ENCODE measurements around the gene SSH2. TPM values are rescaled to one million over a fixed set of nuclear protein-coding genes. Genes with fewer than 3 reads are reported as not detected.

SSH2 gene
- total and polyA plus RNA-seq, 4 donors, result 7.5 to 14.1 (median 11.2) TPM

DNA sequence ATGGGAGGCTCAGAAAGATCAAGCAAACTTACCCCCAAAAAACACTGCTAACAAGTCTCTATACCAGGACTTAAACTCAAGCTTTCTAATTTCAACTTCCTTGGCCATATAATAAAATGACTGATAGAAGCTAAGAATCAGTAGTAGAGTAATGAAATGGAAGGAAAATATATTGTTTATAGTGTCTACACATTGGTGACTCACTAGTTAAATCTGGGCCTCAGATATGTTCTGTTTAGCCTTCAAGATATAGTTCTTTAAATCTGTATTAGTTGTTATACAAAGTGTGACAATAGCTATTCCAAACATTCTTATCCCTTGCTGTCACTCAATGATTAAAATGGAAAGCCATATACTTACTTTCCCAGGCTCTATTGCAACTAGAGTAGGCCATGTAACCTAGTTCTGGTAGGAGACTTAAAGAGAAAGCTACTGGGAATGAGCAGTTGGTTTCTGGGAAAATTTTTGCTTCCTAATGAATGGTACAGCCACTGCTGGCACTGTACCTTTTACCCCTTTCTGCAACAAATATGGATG is 18.3 kb downstream of the SSH2 start:
- Histone ChIP-seq H3K4me1 (ENCODE audit: control insufficient read depth in 4 of 4, insufficient read depth in 4 of 4, low read length in 3 of 4) (peaks cover 0 to 4% (median under 1%) of the 10 kb centered on the region in 4 donors), H3K36me3 (ENCODE audit: control insufficient read depth in 4 of 4, insufficient read depth in 3 of 4, low read depth in 1 of 4, low read length in 3 of 4) (no peaks in the 10 kb centered on the region), H3K27ac (ENCODE audit: low read depth in 1 of 2, low read length in 2 of 2) (no peak overlapping the region), H3K4me3 (ENCODE audit: low read depth in 1 of 3, low read length in 3 of 3) (no peak overlapping the region), H3K27me3 (ENCODE audit: control insufficient read depth in 4 of 4, insufficient read depth in 4 of 4, low read length in 3 of 4) (no peaks in the 10 kb centered on the region), H3K9ac (ENCODE audit: low read depth in 1 of 2, low read length in 2 of 2) (no peak overlapping the region), H3K9me3 (ENCODE audit: control insufficient read depth in 4 of 4, low read length in 3 of 4) (no peaks in the 10 kb centered on the region)
- TF ChIP-seq, protein P1, sequence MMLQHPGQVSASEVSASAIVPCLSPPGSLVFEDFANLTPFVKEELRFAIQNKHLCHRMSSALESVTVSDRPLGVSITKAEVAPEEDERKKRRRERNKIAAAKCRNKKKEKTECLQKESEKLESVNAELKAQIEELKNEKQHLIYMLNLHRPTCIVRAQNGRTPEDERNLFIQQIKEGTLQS (IDR thresholded peaks at IDR 0.05), result no peak
- TF ChIP-seq GABPA (IDR thresholded peaks at IDR 0.05 in 1 of 2, conservative IDR thresholded peaks at IDR 0.05 in 1 of 2) (no peak), RXRA (IDR thresholded peaks at IDR 0.05) (no peak), FOXA2 (IDR thresholded peaks at IDR 0.05) (no peak), TAF1 (conservative IDR thresholded peaks at IDR 0.05) (no peak), FOXA1 (IDR thresholded peaks at IDR 0.05) (no peak), HNF4A (conservative IDR thresholded peaks at IDR 0.05) (no peak), JUND (IDR thresholded peaks at IDR 0.05) (no peak), HNF4G (IDR thresholded peaks at IDR 0.05) (no peak), SP1 (IDR thresholded peaks at IDR 0.05) (no peak), EGR1 (IDR thresholded peaks at IDR 0.05; ENCODE audit: low read depth in 2 of 2) (no peak)
- TF ChIP-seq, protein P2, sequence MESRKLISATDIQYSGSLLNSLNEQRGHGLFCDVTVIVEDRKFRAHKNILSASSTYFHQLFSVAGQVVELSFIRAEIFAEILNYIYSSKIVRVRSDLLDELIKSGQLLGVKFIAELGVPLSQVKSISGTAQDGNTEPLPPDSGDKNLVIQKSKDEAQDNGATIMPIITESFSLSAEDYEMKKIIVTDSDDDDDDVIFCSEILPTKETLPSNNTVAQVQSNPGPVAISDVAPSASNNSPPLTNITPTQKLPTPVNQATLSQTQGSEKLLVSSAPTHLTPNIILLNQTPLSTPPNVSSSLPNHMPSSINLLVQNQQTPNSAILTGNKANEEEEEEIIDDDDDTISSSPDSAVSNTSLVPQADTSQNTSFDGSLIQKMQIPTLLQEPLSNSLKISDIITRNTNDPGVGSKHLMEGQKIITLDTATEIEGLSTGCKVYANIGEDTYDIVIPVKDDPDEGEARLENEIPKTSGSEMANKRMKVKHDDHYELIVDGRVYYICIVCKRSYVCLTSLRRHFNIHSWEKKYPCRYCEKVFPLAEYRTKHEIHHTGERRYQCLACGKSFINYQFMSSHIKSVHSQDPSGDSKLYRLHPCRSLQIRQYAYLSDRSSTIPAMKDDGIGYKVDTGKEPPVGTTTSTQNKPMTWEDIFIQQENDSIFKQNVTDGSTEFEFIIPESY (IDR thresholded peaks at IDR 0.05), result no peak
- TF ChIP-seq, protein P3, sequence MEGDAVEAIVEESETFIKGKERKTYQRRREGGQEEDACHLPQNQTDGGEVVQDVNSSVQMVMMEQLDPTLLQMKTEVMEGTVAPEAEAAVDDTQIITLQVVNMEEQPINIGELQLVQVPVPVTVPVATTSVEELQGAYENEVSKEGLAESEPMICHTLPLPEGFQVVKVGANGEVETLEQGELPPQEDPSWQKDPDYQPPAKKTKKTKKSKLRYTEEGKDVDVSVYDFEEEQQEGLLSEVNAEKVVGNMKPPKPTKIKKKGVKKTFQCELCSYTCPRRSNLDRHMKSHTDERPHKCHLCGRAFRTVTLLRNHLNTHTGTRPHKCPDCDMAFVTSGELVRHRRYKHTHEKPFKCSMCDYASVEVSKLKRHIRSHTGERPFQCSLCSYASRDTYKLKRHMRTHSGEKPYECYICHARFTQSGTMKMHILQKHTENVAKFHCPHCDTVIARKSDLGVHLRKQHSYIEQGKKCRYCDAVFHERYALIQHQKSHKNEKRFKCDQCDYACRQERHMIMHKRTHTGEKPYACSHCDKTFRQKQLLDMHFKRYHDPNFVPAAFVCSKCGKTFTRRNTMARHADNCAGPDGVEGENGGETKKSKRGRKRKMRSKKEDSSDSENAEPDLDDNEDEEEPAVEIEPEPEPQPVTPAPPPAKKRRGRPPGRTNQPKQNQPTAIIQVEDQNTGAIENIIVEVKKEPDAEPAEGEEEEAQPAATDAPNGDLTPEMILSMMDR (IDR thresholded peaks at IDR 0.05; ENCODE audit: low read depth, low read length, missing input control), result no peak
- TF ChIP-seq, protein P4, sequence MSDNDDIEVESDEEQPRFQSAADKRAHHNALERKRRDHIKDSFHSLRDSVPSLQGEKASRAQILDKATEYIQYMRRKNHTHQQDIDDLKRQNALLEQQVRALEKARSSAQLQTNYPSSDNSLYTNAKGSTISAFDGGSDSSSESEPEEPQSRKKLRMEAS (IDR thresholded peaks at IDR 0.05), result no peak
- DNase-seq (ENCODE audit: low spot score), result no peak

DNA sequence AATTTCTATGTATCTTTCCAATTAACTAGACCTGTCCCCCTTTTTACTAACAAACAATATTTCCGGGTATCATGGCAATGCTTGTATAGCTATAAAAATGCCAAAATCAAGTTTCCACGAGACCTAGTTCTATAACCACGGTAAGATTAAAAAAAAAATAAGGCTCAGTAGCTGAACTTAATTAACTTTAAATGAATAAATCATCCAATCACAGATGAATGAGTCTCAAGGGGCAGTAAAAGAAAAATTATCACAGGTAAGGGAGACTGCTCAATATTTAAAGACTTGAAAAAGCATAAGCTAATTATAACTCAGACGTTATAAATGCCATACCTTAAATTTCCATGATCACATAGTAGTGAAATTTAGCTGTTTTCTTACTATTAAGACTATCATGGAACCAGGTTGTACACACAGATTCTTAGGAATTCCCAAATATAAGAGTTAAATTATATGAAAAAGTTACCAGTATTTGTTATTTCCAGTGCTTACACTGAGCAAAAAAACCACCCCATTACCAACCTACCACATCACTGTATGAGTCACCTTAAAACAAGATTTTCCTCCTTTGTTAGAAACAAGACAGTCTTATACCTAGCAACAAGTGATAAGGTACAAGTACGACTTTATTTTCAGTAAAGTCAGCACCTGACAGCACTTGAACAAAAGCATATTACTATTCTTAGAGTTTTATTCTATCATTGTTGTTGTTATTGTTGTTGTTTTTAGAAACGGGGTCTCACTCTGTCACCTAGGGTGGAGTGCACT is 20.6 kb downstream of the SSH2 start:
- Histone ChIP-seq H3K27me3 (ENCODE audit: control insufficient read depth in 4 of 4, insufficient read depth in 4 of 4, low read length in 3 of 4) (no peaks in the 10 kb centered on the region), H3K9ac (ENCODE audit: low read depth in 1 of 2, low read length in 2 of 2) (no peak overlapping the region), H3K36me3 (ENCODE audit: control insufficient read depth in 4 of 4, insufficient read depth in 3 of 4, low read depth in 1 of 4, low read length in 3 of 4) (no peaks in the 10 kb centered on the region), H3K27ac (ENCODE audit: low read depth in 1 of 2, low read length in 2 of 2) (no peak overlapping the region), H3K9me3 (ENCODE audit: control insufficient read depth in 4 of 4, low read length in 3 of 4) (no peaks in the 10 kb centered on the region), H3K4me3 (ENCODE audit: low read depth in 1 of 3, low read length in 3 of 3) (no peak overlapping the region), H3K4me1 (ENCODE audit: control insufficient read depth in 4 of 4, insufficient read depth in 4 of 4, low read length in 3 of 4) (peaks cover 0 to 1% (median 0%) of the 10 kb centered on the region in 4 donors)
- DNase-seq (ENCODE audit: low spot score), result no peak
- TF ChIP-seq TAF1 (conservative IDR thresholded peaks at IDR 0.05) (no peak), NR2F2 (IDR thresholded peaks at IDR 0.05) (no peak), FOXA1 (IDR thresholded peaks at IDR 0.05) (no peak), FOXA2 (IDR thresholded peaks at IDR 0.05) (no peak), RXRA (IDR thresholded peaks at IDR 0.05) (no peak), JUND (IDR thresholded peaks at IDR 0.05) (no peak), HNF4A (conservative IDR thresholded peaks at IDR 0.05) (no peak)
- TF ChIP-seq, protein P4 (IDR thresholded peaks at IDR 0.05), result no peak
- TF ChIP-seq, protein P5, sequence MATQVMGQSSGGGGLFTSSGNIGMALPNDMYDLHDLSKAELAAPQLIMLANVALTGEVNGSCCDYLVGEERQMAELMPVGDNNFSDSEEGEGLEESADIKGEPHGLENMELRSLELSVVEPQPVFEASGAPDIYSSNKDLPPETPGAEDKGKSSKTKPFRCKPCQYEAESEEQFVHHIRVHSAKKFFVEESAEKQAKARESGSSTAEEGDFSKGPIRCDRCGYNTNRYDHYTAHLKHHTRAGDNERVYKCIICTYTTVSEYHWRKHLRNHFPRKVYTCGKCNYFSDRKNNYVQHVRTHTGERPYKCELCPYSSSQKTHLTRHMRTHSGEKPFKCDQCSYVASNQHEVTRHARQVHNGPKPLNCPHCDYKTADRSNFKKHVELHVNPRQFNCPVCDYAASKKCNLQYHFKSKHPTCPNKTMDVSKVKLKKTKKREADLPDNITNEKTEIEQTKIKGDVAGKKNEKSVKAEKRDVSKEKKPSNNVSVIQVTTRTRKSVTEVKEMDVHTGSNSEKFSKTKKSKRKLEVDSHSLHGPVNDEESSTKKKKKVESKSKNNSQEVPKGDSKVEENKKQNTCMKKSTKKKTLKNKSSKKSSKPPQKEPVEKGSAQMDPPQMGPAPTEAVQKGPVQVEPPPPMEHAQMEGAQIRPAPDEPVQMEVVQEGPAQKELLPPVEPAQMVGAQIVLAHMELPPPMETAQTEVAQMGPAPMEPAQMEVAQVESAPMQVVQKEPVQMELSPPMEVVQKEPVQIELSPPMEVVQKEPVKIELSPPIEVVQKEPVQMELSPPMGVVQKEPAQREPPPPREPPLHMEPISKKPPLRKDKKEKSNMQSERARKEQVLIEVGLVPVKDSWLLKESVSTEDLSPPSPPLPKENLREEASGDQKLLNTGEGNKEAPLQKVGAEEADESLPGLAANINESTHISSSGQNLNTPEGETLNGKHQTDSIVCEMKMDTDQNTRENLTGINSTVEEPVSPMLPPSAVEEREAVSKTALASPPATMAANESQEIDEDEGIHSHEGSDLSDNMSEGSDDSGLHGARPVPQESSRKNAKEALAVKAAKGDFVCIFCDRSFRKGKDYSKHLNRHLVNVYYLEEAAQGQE (IDR thresholded peaks at IDR 0.05), result no peak
- TF ChIP-seq, protein P1 (IDR thresholded peaks at IDR 0.05), result no peak
- WGBS, result 93% methylated on average over 6 of the region's 6 CpGs
